NCI-H2227 (cell line): ENCODE data around the gene EYA4.

Experiments used
- DNase-seq: peaks from one replicate; lab custom pipeline; 2025; ENCODE audit not compliant: unreplicated experiment; lab: John Stamatoyannopoulos, UW

The EYA4 gene

GRCh38 chr6:133504158-133504557 lies 263.0 kb downstream of the EYA4 start:
- DNase-seq = no peak

GRCh38 chr6:133504761-133505160 lies 263.6 kb downstream of the EYA4 start:
- no peak for DNase-seq

DNA sequence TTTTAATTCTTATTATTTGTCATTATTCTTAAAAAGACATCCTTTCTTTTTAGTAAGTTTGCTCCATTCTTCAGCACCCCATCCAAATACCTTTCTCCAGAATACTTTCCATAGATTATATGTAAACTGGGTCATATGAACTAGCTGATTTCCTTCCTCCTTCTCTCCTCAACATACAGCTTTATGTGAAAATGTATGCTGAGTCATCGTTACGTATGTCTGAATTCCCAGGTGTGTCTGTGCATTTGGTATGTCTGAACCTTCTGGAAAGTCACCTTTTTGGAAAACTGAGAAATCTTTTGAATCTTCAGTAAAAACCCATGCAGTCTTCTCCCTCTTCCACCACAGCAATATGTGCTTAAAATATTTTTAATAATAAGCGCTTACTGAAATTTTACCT lies 264.5 kb downstream of the EYA4 start:
- DNase-seq = no peak

- no peak for DNase-seq
Measured at GRCh38 chr6:133512410-133513016, 271.4 kb downstream of the EYA4 start.

DNA sequence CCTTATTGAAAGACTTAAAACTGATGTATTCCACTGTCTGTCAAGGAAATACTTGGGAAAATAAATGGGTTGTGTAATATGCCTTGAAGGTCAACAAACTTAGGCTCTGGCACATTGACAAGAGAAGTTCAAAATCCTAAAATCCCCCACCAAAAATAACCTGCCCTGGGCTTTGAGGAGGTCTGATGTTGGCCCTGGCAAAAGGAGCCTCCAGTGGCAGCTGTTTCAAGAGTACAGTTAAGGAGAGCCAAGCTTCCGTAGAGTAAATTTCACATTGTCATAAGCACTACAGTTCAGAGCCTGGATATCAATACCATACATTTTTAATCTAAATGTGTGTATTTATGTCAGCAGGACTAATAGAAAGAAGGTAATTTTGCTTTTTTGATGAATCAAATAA lies 282.7 kb downstream of the EYA4 start:
- DNase-seq = no peak

DNA sequence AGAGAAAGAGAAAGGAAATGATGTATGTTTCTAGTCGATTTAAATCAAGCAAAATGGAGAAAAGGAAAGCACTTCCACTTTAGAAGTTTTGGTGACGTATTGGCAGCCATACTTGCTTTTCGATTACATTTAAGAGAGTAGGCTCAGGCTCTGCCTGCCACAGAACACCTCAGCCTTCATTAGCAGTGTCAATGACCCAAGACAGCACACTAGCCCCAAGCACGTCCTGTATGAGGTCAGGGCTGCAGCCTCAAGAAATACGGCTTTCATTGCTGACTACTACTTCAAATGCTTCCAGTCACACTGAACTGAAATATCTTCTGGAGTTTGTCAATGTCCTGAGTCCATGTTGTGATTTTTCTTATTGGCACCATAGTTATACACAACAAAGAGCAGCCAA lies 285.3 kb downstream of the EYA4 start:
- no peak for DNase-seq

DNA sequence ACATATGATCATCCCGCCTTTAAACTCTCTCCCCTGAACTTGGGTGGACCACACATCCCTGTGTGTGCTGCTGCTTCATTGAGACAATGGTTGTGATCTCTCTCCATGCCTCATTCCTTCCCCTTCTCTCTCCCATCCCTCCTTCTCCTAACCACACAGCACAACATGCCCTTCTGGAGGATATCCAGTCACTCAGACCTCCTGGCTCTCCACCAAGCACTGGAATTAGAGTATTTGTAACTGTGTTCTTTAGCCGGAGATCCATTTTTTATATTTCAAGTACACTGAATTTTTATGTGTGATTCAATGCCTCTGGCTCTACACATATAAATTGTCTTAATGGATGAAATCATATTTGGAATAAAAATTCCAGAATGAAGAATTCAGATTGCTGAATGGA lies 287.4 kb downstream of the EYA4 start:
- no peak for DNase-seq

DNA sequence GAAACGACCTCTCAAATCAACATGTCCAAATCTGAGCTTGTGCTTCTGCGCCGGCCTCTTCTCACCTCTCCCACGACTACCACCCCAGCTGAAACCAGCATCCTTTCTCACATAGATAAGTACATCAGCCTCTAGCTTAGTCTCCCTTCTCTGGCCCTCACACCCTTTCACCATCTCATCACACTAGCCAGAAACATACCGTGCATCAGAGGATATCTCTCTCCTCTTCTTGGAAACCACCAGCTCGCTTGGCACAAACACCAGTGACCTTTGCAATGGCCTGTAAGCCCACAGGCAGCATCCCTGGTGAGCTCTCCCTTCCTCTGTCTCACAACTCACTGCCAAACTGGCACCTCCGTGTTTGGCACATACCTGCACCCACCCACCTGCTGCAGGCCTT lies 291.8 kb downstream of the EYA4 start:
- DNase-seq = no peak

DNA sequence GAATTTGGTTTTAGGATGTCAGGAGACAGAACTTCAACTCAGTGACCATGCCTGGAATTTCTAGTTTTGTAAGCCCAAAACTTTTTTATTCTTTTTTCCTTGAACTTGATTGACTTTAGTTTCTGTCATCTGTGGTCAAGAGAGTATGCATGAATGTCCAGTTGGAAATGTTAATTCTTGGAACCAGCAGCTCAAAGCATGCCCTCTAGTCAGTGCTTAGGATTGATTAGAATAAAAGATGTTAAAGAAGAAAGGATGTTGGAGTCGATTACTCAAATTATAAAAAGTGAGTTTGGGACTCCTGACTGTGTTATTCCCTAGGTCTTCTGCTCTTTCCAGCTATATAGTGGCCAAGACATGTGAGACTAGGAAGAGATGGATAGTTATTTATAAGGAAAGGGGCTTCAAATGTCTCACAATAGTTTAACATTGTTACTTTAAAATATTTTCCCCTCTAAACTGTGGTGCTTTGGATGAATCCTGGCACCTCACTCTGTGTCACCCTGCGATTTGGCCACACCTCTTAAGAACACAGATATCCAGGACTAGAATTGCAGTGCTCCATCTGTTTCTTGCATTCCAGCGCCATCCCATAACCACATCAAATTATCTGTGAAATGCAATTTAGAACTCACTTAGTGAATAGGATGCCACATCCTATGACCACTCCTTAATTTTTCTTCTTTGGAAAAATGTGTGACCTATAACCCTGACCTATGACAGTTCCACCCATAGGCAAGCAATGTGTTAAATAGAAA lies 298.5 kb downstream of the EYA4 start:
- DNase-seq = no peak

GRCh38 chr6:133540361-133540760 lies 299.2 kb downstream of the EYA4 start:
- no peak for DNase-seq

GRCh38 chr6:133541040-133541439 lies 299.9 kb downstream of the EYA4 start:
- no peak for DNase-seq

DNA sequence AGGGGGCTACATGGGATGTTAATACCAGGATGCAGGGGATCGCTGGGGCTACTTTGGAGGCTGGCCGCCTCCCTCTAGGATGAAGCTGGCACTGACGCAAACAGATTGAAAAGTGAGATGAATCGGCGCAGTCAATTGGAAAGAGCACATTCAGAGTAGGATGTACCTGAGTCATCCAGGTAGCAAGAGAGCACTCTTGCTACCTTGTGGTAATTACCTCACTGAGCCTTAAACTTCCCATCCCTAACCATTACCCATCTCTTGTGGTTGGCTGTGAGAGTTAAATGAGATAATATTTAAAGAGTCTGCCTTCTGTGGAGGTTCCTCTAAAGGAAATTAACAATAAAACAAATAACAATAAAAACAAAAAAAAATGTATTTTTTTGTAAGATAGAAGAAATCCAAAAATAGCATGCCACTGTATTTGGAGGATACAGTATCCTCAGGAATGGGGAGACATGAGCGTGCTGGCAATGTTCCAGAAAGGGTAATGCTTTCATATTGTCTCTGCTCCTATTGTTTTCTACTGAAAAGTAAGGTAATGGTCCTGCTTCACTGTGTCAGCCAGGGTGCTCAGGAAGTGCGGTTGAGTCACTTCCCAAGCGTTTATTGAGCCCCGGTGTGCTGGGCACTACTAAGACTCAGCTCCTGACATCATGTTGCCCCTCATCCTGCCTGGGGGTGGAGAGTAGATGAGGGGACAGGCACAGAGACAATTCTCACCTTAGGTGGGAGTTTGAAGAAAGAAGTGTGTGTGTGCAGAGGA lies 301.1 kb downstream of the EYA4 start:
- DNase-seq = no peak

DNA sequence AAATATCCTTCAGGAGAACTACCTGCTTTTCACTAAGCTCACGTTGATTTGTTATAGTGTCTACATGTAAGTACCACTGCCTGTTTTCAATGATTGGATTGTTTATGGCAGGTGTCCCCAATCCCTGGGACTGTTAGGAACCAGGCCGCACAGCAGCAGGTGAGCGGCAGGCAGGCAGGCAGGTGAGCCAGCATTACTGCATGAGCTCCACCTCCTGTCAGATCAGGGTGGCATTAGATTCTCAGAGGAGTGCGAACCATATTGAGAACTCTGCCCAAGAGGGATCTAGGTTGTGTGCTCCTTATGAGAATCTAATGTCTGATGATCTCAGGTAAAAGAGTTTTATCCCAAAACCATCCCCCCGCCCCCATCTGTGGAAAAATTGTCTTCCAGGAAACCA lies 303.3 kb downstream of the EYA4 start:
- no peak for DNase-seq

DNA sequence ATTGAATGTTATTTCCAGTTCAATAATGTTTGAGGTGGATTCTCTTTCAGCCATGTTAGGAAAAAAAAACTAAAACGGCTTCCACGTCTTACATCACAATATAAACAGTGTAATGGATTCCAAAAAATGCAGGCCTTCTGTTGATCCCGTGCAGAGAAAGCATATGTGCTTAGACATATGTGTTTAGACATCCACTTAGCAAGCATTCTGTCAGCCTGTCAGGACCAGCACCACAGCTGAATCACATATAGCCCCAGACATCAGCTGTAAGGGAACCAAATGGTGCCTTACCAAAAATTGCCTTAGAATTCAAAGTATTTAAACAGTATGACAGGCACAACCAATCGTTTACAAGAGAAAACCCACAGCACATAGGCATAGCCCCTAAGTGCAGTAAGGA lies 304.9 kb downstream of the EYA4 start:
- no peak for DNase-seq

DNA sequence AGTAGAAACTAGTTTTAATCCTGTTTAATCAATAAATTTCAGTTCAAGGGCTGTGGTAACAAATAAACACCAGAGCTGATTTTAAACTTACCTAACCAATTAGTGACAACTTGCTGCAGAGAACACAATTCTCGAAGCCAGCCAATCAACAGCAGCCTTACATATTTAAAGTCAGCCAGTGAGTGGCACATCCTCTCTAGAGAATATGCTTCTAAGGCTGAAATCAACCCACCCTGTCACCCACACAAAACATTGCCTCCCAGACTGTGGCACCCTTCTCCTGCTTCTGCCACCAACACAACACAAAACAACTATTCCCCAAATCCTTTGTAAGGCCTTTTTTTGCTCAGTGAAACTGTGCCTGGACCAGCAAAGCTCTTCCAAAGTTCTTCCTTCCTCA lies 306.0 kb downstream of the EYA4 start:
- no peak for DNase-seq

DNA sequence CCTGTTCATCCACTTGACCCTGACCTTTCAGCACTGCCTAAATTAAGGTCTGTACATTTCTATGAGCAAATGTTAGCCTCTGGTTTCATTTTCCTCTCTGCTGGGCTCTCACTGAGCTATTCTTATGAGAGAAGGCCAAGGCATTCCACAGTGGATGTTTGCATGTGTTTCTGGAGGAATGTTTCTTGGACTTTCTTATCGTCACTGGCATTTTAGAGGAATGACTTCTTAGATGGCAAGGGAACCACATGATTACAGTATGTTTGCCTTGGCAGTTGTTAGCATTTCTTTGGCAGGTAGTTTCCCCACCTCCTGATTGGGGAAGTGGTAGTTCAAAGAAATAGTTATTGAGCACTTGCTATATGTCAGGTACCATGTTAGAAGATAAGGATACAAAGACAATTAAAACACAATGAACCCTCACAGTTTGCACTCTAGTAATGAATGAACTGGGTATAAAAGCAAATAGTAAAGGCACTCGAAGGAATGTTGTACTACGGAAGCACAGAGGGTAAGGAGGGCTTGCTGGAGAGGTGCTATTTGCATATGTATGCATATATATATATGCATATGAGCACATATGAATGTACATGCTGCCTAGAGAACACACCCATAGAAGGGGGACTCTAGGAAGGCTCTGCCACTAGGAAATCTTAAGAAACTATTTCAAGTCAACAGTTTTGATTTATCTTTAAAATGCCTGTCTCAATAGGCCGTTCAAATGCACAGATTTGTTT lies 307.4 kb downstream of the EYA4 start:
- DNase-seq = no peak

- no peak for DNase-seq
Measured at GRCh38 chr6:133549371-133549801, 308.2 kb downstream of the EYA4 start.

DNA sequence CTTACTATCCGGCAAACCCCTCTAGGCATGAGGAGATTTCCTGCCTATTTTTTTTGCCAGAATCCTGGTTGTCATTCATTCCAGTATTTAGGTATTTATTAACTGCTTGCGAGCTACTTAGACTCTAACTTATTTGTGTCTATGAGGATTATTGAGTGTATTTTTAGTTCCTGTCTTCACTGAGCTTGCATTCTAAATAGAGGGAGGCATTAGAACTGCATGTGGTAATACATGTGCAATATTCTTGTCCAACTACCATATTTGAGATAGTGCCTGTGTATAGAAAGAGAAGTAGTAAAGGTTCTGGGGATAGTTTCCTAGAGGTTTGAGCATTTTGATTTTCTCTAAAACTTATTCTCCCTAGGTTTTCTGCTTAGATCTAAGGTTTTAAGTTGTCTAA lies 308.9 kb downstream of the EYA4 start:
- DNase-seq = no peak

- DNase-seq = no peak
Measured at GRCh38 chr6:133551436-133551835, 310.3 kb downstream of the EYA4 start.

- no peak for DNase-seq
Measured at GRCh38 chr6:133551847-133552341, 310.7 kb downstream of the EYA4 start.

- no peak for DNase-seq
Measured at GRCh38 chr6:133553652-133554051, 312.5 kb downstream of the EYA4 start.
